Mucosa of descending colon (tissue), 3 donors: ENCODE results near the gene ARHGAP12. TPM values are rescaled to one million over a fixed set of nuclear protein-coding genes. Genes with fewer than 3 reads are reported as not detected.
"Not testable (repeated sequence)": the region's sequence is repeated elsewhere in the genome, so short reads cannot be mapped to it uniquely, and the experiment has no call there.

Source experiments
- ATAC-seq: fragments of 200-7000 bp; cut with Tn5 transposase; one replicate; pipeline ENCODE4 v1.9.1; 2020; ENCODE audit warnings: mild to moderate bottlenecking, moderate library complexity
- DNase-seq, 3 donors: peaks; one replicate each; pipeline ENCODE4 v3.0.0-alpha.2; 2020
- H3K36me3 ChIP-seq: fragments of 200-600 bp; one replicate; pipeline ENCODE4 v1.8.0; 2021; ENCODE audit warnings: low read depth, mild to moderate bottlenecking
- H3K4me1 ChIP-seq: fragments of 200-600 bp; one replicate; pipeline ENCODE4 v1.8.0; 2021; ENCODE audit warnings: low read depth, mild to moderate bottlenecking
- H3K4me3 ChIP-seq: fragments of 200-600 bp; one replicate; pipeline ENCODE4 v1.8.0; 2021; ENCODE audit warnings: mild to moderate bottlenecking
- H3K9me3 ChIP-seq: fragments of 200-600 bp; one replicate; pipeline ENCODE4 v1.8.0; 2021; ENCODE audit warnings: mild to moderate bottlenecking
- intact Hi-C, 2 donors: fragments of 100-400 bp; cut with DNase I in 1 of 2; cut with micrococcal nuclease in 1 of 2; formaldehyde crosslinking; loops; one replicate each; pipeline versions ENCODE4 v1.11.0 to v1.11.1; 2022; cut with DNase I, micrococcal nuclease
- total RNA-seq, 3 donors: library from RNA; stranded (reverse); fragmentation: NEBNext Ultra II Directional in 2 of 3; extraction: Animal tissue kit (Norgen Biotek cat#: 25700) in 2 of 3; gene quantifications; one replicate each; pipeline versions ENCODE4 v1.2.1 to v1.2.4, GENCODE V29; 2021 to 2023
- TF ChIP-seq, protein P1 (sequence below): fragments of 200-600 bp; IDR thresholded peaks from one replicate; pipeline ENCODE4 v1.8.0; 2022; ENCODE audit warnings: antibody characterized with exemption, mild to moderate bottlenecking
- donor health status: DM: no; HTN: no; CAD: no; lungs with moderate emphysema.
- donor health status: DM: no; HTN: no; CAD: no.
- donor health status: DM: no; HTN: yes; CAD: no.

ARHGAP12 gene
- total RNA-seq, 3 donors from 2014 or later: 37.2 to 44.4 (median 44.3) TPM

GRCh38 chr10:31773749-31774298, 154.8 kb downstream of the ARHGAP12 start:
- DNase-seq: no peak
- no peak for ATAC-seq
- H3K4me3 ChIP-seq: no peak overlapping the region
- TF ChIP-seq, protein P1, sequence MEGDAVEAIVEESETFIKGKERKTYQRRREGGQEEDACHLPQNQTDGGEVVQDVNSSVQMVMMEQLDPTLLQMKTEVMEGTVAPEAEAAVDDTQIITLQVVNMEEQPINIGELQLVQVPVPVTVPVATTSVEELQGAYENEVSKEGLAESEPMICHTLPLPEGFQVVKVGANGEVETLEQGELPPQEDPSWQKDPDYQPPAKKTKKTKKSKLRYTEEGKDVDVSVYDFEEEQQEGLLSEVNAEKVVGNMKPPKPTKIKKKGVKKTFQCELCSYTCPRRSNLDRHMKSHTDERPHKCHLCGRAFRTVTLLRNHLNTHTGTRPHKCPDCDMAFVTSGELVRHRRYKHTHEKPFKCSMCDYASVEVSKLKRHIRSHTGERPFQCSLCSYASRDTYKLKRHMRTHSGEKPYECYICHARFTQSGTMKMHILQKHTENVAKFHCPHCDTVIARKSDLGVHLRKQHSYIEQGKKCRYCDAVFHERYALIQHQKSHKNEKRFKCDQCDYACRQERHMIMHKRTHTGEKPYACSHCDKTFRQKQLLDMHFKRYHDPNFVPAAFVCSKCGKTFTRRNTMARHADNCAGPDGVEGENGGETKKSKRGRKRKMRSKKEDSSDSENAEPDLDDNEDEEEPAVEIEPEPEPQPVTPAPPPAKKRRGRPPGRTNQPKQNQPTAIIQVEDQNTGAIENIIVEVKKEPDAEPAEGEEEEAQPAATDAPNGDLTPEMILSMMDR: no peak
- intact Hi-C loops: no loop called here
- no peaks in the 10 kb centered on the region for H3K9me3 ChIP-seq
- H3K4me1 ChIP-seq: no peaks in the 10 kb centered on the region
- H3K36me3 ChIP-seq: no peaks in the 10 kb centered on the region

- ATAC-seq (peak; percentile 23), DNase-seq (no peak)
- Histone ChIP-seq H3K4me3 (no peak overlapping the region), H3K4me1 (no peaks in the 10 kb centered on the region), H3K9me3 (no peaks in the 10 kb centered on the region), H3K36me3 (no peaks in the 10 kb centered on the region)
- TF ChIP-seq, protein P1: no peak
- intact Hi-C loops: no loop called here
These were observed 157.2 kb downstream of the ARHGAP12 start for GRCh38 chr10:31771331-31771831.

GRCh38 chr10:31770307-31770902, 158.2 kb downstream of the ARHGAP12 start:
- ATAC-seq (peak; percentile 82), DNase-seq (peak in 2 of 3 donors; percentile 73 to 77)
- no peak overlapping the region for H3K4me3 ChIP-seq
- no peaks in the 10 kb centered on the region for H3K4me1 ChIP-seq
- intact Hi-C loops: no loop called here
- TF ChIP-seq, protein P1: peak; percentile 58
- no peaks in the 10 kb centered on the region for H3K9me3 ChIP-seq
- H3K36me3 ChIP-seq: no peaks in the 10 kb centered on the region

DNA sequence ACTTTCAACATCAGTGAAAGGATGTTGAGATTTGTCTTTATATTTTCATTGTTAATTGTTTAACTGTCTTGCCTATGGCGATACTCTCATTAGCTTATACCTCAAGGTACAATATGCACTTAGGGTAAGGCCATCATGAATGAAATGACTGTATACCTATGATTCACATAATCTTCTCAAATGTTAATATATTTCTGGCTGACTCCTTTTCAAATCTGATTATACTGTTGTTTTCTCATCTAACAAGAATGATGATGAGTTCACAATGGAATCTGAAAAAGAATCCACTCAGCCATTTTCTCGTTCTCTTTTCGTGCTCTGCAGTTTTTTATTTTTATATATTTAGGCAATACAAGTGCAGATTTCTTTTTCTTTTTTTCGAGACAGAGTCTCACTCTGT, 159.1 kb downstream of the ARHGAP12 start:
- Histone ChIP-seq H3K4me1 (no peaks in the 10 kb centered on the region), H3K36me3 (no peaks in the 10 kb centered on the region), H3K9me3 (no peaks in the 10 kb centered on the region), H3K4me3 (no peak overlapping the region)
- ATAC-seq (no peak), DNase-seq (no peak)
- intact Hi-C loops: no loop called here
- TF ChIP-seq, protein P1: no peak

GRCh38 chr10:31768935-31769334, 159.7 kb downstream of the ARHGAP12 start:
- H3K9me3 ChIP-seq, H3K36me3 ChIP-seq, H3K4me1 ChIP-seq, DNase-seq, intact Hi-C loops, ATAC-seq, H3K4me3 ChIP-seq: not testable (repeated sequence)

- ATAC-seq (no peak), DNase-seq (no peak)
- H3K4me1 ChIP-seq: no peaks in the 10 kb centered on the region
- H3K36me3 ChIP-seq: no peaks in the 10 kb centered on the region
- TF ChIP-seq, protein P1: no peak
- H3K4me3 ChIP-seq: no peak overlapping the region
- intact Hi-C loops: no loop called here
- H3K9me3 ChIP-seq: no peaks in the 10 kb centered on the region
These were observed 160.2 kb downstream of the ARHGAP12 start for GRCh38 chr10:31768467-31768866.
